ENCODE results near the gene RET.

RET gene

GRCh38 chr10:43064331-43065075, 12.4 kb upstream of the RET start:
- DNase-seq = no peak

DNA sequence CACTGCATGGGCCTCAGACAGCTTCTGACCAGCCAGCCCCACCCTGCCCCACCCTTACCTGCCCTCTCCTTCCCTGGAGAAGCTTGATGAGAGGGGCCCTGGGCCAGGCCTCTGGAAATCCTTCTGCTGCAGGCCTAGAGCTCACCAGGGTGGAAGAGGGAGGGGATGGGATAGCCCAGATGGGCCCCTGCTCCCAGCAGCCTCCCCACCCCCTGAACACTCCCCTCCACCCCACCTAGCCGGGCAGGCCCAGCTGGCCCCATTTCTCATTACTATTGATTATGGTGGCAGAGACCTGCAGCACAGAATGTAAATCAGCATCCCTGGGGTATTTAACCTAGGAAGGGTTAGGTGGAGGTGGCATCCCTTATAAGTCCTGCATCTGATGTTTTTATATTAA, 11.6 kb upstream of the RET start:
- DNase-seq = no peak

GRCh38 chr10:43065761-43066160, 11.1 kb upstream of the RET start:
- no peak for DNase-seq

DNA sequence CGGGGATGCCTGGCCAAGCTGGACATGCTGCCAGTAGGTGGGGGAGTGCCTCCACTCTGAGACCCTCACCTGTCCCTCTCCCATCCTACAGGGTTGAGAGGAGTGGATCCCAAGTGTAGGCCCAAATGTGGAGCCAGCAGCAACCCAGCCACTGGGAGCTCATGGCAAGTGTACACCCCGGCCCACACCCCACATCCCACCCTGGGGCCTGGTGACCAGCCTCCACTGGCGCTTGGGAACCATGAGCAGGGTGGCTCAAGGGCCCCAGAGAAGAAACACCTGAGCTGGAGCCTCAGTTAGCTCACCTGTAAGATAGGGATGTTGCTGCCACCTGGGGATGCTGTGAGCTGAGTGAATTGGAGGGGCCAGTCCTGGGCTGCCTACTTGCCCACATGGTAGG, 10.4 kb upstream of the RET start:
- no peak for DNase-seq

DNA sequence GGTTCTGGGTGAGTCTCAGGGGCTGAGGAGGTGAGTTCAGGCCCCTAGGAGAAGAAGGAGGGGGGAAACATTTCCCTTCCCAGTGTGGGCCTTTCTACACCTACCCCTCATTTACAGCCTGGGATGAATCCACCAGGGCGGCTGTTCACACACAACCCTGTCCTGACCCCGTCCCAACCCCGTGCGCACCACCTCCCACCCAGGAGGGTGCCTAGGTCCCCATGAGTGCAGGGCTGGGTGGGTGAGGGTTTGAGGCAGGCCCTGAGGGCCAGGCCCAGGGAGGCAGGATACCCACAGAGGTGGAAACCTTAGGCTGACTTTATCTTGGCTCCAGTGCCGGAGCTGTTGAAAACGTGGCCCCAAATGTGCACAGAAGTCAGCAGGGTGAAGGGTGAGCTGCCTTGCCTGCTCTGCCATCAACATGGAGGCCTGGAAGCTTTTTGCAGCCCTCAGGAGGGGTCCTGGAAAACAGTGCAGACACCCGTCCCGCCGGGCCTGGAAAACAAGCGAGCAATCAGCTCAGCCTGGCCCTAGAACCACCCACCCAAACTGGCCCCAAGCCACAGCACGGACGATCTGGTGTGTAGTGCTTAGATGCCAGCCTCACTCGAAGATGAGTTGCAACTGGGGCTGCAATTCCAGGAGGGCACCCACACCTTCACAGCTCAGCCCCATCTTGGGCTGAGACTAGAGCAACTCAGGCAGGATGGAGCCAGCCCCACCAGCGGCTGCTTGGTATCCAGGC, 9.3 kb upstream of the RET start:
- DNase-seq = no peak

DNA sequence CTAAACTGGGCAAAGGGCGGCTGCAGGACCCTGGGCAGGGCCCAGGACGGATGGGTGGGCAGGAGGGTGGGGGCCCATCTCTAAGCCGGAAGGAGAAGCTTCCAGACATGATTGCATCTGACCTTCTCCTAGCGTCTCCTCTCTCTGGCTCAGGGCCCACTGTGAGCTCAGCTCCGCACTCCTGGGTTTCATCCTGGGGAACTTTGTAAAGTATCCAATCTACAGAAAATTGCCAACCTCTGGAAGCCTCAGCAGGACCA, 8.8 kb upstream of the RET start:
- no peak for DNase-seq

DNA sequence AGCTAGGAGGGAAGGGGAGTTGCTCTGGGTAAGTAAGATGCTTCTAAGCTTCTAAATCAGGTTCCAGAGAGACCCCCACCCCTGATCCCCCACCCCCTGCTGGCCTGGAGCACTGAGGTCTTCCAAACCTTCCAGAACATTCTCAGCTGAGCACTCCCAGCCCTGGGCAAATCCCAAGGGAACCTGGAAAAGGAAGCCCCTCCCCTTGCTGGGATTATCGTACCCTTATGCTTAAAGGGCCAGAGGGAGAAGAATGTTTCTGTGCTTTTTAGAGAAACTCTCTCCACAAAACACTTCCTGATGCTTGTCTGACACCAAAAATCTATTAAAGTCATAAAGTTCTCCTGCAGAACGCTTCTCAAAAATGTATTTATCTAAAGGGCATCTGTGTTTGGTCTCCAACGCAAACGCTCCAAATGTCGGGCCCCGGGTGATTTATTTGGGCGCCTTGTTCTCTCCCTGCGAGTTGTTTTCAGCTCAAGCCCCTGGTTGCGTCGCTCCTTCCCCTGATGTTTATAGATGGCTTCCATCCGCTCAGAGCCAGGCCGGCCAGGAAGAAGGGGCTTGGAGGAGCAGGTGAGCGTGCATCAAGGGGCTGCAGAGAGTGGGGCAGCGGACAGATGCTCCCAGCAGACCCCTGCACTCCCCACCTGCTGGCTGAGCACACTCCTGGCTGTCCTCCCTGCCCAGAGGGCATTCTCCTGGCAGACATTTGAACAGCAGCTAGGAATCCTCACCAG, 8.2 kb upstream of the RET start:
- DNase-seq = no peak

GRCh38 chr10:43069211-43069515, 7.7 kb upstream of the RET start:
- DNase-seq = no peak

DNA sequence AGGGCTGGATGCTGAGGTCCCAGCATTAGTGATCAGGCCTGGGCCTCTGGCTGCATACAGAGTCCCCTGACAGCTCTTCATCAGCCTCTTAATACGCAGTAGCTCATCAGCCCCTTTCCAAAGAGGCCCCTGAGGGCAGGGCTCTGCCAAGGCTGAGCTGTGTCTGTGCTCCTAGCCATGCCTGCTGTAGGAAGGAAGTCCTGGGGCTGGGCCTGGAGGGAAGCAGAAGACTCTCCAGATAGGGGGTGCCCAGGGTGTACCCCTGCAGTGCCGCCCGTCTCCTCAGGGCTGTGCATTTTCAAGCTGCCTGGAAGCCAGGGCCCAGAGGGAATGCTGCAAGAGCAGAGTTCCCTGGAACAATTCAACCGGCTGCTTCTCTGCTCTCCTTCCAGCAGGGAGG, 7.3 kb upstream of the RET start:
- no peak for DNase-seq

GRCh38 chr10:43070121-43071085, 6.5 kb upstream of the RET start:
- no peak for DNase-seq

DNA sequence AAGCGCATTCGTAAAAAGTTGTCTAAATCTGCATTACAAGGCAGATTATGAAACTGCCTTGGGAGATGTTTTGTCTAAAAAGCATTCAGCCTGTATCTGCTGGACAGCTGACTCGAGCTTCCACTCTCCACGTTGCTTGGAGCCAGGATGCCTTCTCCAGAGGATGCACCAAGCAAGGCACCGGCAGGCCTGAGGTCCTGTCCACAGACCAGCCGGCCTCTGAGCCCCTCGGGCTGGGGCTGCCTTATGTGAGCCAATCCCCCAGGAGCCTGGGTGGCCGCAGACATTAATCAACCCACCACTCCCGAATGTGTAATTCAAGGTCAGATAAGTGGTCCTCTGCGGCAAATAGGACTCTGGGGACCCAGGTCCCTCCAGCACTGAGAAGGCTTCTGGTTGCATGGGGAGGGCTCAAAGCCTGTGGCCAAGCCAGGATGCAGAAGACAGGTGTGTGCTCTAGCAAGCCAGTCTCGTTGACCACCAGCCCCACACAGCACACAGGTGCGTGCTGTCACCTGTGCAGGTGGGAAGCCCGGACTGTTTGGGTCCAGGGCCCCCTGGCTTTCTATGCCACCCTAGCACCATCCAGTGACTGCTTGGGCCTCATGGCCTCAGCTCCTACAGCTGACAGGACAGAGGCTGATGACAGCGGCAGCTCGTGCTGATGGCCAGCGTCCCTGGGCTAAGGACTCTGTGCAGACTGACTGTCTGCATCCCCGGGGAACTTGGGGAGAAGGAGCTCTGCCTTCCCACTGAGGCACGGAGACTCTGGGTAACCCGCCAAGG, 4.8 kb upstream of the RET start:
- DNase-seq = no peak

- no peak for DNase-seq
Observed at GRCh38 chr10:43073191-43073590, 3.7 kb upstream of the RET start.

GRCh38 chr10:43073721-43074120, 3.1 kb upstream of the RET start:
- DNase-seq = no peak

GRCh38 chr10:43074409-43074808, 2.5 kb upstream of the RET start:
- DNase-seq = no peak

DNA sequence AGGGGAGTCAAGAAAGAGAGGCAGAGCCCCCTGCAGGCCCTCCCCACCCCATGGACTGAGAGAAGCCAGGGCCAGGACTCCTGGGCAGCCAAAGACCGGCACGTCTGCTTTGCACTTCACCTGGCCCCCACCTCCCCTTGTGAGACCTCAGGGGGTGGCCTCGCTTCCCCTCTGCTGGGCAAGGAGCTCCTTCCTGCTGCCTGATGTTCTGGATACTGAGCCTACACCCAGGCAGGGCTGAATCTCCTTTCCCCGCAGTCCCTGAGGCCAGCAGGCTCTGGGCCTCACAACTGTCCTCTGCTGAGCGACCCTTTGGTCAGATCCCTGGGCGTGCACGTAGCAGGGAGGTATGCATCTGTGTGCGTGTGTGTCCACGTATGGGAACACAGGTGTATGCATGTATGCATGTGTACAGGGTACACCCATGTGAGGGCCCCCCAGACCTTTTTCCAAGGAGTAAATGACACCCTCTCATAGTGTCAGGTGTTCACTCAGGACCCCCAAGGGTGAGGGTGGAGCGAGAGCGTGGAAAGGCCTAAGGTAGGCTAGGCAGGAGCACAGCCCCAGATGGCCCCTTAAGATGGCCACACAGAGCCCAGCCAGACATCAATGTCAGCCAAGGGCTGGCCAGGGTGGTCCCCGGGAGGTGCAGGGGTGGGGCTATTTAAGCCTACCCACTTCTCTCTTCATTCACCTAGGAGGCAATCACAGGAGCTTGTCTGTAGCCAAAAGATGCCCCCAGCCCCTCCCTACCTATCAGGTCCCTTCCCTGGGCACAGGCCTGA, 1.9 kb upstream of the RET start:
- no peak for DNase-seq

DNA sequence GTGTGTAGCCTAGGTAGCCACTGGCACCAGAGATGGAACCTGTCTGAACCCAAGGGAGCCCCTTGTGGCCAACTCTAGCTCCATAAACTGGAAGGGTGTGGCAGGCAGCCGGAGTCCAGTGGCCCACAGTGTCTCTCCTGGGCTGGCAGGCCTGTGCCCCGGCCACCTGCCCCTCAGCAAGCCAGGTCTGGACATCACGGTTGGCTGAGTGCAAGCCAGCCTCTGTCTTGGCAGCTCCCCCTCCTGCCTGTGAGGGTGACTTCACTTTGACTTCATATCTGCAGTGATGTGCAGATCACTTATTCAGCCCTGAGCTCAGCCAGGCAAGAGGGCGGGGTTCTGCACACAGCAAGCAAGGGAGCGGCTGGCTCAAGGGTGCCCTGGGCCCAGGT, 1.3 kb upstream of the RET start:
- DNase-seq = no peak

DNA sequence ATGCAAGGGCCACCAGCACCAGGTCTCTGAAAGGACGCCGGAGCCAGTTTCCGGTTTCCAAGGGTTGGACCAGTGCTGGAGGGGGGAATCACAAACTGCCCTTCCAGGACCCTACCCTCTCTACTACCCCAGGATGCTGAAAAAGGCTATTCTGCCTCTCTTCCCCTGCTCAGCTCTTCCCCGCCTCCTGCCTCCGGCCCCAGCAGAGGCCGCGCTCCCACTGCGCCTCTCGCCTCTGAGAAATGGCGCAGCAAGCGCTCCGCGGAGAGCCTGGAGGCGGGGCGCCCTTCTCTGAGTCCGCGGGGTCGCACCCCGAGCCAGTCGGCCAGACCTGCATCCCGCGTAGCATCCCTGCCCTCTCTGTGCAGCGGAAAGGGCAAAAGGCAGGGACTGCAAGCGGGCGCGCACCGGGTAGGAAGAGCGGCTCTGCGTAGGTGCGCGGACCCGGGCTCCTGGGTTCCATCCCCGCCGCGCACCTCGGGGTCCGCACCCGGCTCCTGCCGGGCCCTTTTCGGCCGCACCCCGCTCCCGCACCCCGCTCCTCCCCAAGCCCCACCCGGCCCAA, 476 bp upstream of the RET start:
- no peak for DNase-seq

DNA sequence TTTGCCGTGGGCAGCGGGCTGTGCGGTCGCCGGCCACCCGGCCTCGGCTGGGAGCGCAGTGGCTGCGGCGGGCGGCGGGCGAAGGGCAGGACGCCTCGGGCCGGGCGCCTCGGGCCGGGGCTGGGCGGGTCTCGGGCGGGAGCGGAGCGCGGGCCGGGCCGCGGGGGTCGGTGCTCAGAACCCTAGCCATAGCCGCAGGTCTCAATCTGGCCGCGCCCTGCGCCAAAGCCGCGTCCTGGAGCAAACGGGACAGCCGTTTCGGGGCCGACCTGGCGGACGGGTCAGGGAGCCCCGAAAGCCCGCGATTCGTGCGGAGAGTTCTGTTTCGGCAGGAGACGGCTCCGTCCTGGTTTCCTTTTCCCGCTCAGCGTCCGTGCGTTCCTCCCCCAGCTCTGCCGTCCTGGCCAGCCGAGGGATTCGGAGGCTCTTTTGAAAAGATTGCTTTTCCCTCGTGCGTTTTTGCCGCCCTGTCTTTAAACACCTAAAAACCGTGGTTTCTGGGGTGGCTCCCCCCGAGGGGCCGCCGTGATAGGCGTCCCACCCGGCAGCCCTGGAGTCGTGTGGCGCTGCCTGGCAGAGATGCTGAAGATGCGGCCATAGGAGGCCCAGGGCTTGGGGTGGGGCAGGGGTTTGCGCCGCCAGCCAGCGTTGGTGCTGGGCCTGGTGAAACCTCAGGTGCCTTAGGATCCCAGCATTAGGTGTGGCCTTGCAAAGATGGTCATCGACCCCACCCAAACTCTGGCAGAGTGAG, 727 bp downstream of the RET start:
- no peak for DNase-seq

GRCh38 chr10:43078175-43078985, 1.5 kb downstream of the RET start:
- DNase-seq = no peak

- DNase-seq = no peak
Observed at GRCh38 chr10:43078986-43079273, 2.1 kb downstream of the RET start.
